ENCODE results near the gene CHRNE. TPM values are rescaled to one million over a fixed set of nuclear protein-coding genes. Genes with fewer than 3 reads are reported as not detected.

CHRNE gene
- total RNA-seq, 1 donor from 2014 or later = 0.69 TPM

GRCh38 chr17:4944554-4945175 is 41.8 kb upstream of the CHRNE start:
- peaks cover 5% of the 10 kb centered on the region for H3K36me3 Mint-ChIP-seq (ENCODE audit: unreplicated experiment)
- H3K27me3 Mint-ChIP-seq (ENCODE audit: unreplicated experiment) = peaks cover 14% of the 10 kb centered on the region
- no peak for DNase-seq
- H3K4me1 Mint-ChIP-seq (ENCODE audit: low read depth, unreplicated experiment) = peaks cover 20% of the 10 kb centered on the region
- TF ChIP-seq CTCF (IDR thresholded peaks at IDR 0.05; ENCODE audit: partially characterized antibody, unreplicated experiment) = no peak
- no peak overlapping the region for H3K27ac Mint-ChIP-seq (ENCODE audit: unreplicated experiment)
- H3K4me3 Mint-ChIP-seq (ENCODE audit: unreplicated experiment) = no peak overlapping the region
- peaks cover 10% of the 10 kb centered on the region for H3K9me3 Mint-ChIP-seq (ENCODE audit: unreplicated experiment)

GRCh38 chr17:4944163-4944553 is 41.3 kb upstream of the CHRNE start:
- Mint-ChIP-seq H3K4me3 (ENCODE audit: unreplicated experiment) (no peak overlapping the region), H3K27me3 (ENCODE audit: unreplicated experiment) (peaks cover 16% of the 10 kb centered on the region), H3K4me1 (ENCODE audit: low read depth, unreplicated experiment) (peaks cover 20% of the 10 kb centered on the region), H3K27ac (ENCODE audit: unreplicated experiment) (peak overlapping the region; percentile 52), H3K9me3 (ENCODE audit: unreplicated experiment) (peaks cover 12% of the 10 kb centered on the region), H3K36me3 (ENCODE audit: unreplicated experiment) (peaks cover 5% of the 10 kb centered on the region)
- no peak for DNase-seq
- TF ChIP-seq CTCF (IDR thresholded peaks at IDR 0.05; ENCODE audit: partially characterized antibody, unreplicated experiment) = no peak

- Mint-ChIP-seq H3K27ac (ENCODE audit: unreplicated experiment) (peak overlapping the region; percentile 43), H3K9me3 (ENCODE audit: unreplicated experiment) (peaks cover 10% of the 10 kb centered on the region), H3K4me1 (ENCODE audit: low read depth, unreplicated experiment) (peaks cover 27% of the 10 kb centered on the region), H3K4me3 (ENCODE audit: unreplicated experiment) (no peak overlapping the region), H3K36me3 (ENCODE audit: unreplicated experiment) (peaks cover 5% of the 10 kb centered on the region), H3K27me3 (ENCODE audit: unreplicated experiment) (peaks cover 16% of the 10 kb centered on the region)
- no peak for TF ChIP-seq CTCF (IDR thresholded peaks at IDR 0.05; ENCODE audit: partially characterized antibody, unreplicated experiment)
- DNase-seq = no peak
These were observed 40.0 kb upstream of the CHRNE start for GRCh38 chr17:4942760-4943508.

- H3K27ac Mint-ChIP-seq (ENCODE audit: unreplicated experiment) = peak overlapping the region; percentile 98
- no peak for TF ChIP-seq CTCF (IDR thresholded peaks at IDR 0.05; ENCODE audit: partially characterized antibody, unreplicated experiment)
- no peak for DNase-seq
- H3K36me3 Mint-ChIP-seq (ENCODE audit: unreplicated experiment) = no peaks in the 10 kb centered on the region
- H3K9me3 Mint-ChIP-seq (ENCODE audit: unreplicated experiment) = peaks cover 8% of the 10 kb centered on the region
- H3K4me1 Mint-ChIP-seq (ENCODE audit: low read depth, unreplicated experiment) = peaks cover 22% of the 10 kb centered on the region
- H3K4me3 Mint-ChIP-seq (ENCODE audit: unreplicated experiment) = peak overlapping the region; percentile 98
- H3K27me3 Mint-ChIP-seq (ENCODE audit: unreplicated experiment) = peaks cover 15% of the 10 kb centered on the region
These were observed 38.4 kb upstream of the CHRNE start for GRCh38 chr17:4941319-4941610.

Data from glutamatergic neuron (in vitro differentiated cells).